HTERT RPE-1 (cell line): ENCODE measurements around the gene PGBD2.
"Not testable (repeated sequence)": the region's sequence is repeated elsewhere in the genome, so short reads cannot be mapped to it uniquely, and the experiment has no call there.

ENCODE experiments used
- in situ Hi-C: fragments of 300-500 bp; cut with MboI; formaldehyde crosslinking; loops from 4 replicates; pipeline ENCODE4 v1.14.3; 2020; ENCODE audit warnings: low sequenced_read_pairs

The PGBD2 gene

GRCh38 chr1:248906009-248906752 lies at the start of gene PGBD2:
PGBD2 (plus strand) TSS chr1:248906235; CDS start chr1:248913863, 7,628 bp downstream.
- in situ Hi-C loops, result no loop called here

GRCh38 chr1:248857201-248857600 lies 48.8 kb upstream of the PGBD2 start:
- in situ Hi-C loops, result no loop called here

DNA sequence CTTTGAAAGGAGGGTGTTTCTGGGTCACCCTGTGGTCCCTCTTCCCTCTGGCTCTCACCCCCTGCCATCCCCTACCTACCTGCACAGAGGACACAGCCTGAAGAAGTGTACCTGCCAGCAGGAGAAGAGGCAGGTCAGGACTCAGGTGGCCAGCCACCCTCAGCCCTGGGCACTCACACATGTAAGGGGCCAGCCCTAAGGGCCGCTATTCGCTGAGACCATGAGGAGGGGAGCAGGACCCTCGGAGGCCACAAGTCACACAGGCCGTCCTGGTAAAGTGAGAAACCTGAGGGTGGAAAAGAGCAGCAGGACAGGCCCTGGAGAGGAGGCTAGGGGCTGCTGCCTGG lies 48.3 kb upstream of the PGBD2 start:
- in situ Hi-C loops, result no loop called here

GRCh38 chr1:248858096-248858890 lies 47.7 kb upstream of the PGBD2 start:
- in situ Hi-C loops, result no loop called here

DNA sequence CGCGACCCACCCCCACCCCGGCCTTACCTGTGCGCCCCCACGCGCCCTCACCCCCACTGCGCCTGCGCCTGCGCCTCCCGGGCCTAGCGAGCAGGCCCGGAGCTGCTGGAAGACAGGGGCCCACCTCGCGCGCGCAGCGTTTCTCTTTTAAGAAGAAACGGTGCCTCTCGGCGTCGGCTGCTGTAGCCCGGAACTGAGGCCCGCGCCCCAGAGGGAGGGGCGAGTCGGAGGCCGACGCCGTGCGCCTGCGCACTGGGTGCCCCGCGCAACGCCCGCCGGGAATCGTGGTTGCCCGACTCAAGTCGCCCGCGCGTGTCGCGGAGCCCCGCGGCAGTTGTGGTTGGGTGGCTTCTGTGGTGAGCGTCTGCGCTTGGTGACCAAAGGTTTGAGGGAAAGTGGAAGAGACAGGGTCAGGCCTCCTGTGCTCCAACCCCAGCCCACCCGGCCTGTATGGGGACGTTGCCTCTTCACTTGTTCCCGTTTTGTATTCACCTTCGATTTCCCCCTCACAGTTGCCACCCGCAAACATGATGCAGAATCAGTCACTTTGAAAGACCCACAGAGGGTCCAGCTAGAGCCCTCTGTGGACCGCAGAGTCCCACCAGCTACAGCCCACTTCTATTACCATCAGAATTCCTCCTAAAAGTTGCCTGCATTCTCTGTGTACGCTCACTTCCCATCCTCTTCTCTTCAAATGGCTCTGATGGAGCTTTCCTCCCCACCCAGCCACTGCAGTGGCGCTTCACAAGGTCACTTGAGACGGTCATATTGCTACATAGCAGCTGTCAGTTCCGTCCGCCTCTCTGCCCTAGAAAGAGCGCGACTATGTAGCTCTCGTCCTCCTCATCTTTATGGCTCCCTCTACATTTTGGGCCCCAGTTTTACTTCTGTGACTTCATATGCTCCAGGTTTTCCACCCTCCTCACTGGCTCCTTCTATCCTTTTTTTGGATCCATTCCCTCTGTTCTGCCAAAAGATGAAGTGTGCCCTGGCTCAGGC lies 46.8 kb upstream of the PGBD2 start, which contains the start of gene ZNF692:
TSS of gene ZNF692 (minus strand) at position 195 of the 999 bp plus-strand sequence. CDS start 776 bp downstream, outside the sequence.
- in situ Hi-C loops, result no loop called here

DNA sequence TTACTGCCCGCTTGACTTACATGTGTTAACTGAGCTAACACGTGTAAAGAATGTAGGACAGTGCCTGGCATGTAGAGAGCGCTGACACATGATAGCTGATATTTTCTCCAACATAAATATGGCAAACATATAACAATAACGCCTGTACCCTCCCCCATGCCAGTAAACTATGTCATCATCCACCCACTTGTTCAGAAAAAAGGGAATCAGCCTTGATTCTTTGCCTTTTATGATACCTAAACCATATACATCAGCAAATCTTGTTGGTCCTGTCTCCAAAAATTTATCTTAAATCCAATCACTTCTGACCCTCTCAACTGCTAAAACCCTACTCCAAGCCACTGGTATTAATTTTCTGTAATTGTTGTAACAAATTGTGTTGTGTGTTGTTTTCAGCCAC lies 46.0 kb upstream of the PGBD2 start:
- in situ Hi-C loops, result no loop called here

DNA sequence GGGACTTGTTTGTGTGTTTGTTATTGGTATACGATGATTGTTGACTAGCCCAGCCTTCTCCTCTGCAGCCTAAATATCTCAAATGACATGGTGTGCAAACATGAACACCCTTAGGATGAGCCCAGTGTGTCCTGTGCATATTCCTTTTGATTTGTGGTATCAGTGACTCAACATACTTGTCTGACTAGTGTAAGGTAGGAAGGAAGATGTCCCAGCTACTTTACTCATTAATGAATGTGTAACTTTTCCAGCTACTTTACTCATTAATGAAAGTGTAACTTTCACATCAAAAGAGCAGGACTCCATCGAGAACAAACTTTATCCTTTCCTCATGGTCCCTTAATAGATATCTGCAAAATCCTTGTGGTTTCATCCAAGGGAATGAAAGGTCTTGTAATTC lies 44.4 kb upstream of the PGBD2 start:
- in situ Hi-C loops, result no loop called here

DNA sequence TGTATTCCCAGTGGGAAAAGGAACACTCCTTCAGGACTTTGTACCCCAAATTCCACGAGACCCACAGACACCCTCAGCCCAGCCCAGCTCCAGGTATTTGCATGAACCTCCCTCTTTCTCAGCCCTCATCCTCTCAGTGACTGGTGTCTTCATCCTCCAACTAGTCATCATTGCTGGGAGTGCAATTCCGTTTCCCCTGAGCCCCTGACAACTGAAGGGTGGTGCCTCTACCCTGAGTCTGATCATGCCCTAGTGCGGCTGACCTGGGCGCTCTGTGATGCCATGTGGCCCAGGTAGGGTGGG lies 43.4 kb upstream of the PGBD2 start:
- in situ Hi-C loops, result no loop called here

DNA sequence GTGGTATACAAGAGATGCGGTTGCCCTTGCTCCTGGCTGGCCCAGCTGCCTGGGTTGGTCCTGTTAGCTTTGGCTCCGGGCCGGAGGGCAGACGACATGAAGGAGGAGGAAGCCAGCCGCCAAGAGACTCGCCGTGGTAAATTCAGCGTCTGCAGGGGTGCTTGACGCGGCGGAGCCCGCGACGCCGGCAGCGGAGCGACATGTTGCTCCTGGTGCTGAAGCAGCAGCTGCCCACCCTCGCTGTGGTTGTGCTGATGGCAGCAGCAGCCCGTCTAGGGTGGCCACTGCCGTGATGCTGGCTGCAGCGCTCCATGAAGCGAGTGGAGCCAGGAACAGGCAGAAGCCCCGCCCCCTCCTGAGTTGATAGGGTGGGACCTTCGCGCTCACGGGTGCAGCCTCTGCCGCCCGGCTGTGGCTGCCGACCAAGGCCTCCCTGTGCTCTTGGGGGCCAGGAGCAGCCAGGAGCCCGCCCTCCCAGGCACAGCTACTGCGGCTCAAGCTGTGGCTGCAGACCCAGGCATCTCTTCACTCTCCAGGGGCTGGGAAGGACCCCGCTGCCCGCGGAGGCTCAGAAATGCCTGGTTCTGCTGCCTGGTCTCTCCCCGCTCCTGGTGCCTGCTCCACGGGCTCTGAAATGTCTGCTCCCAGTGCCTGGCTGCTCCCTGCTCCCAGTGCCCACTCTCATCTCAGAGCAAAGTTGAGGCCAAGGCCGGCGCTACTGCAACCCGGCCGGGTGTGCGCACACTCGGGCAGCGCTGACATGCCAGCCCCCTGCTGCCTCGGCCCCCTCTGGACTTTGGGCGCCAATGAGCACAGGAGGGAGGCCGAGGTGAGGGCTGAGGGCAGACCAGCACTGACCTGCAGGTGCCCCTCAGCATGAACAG lies 42.8 kb upstream of the PGBD2 start:
- in situ Hi-C loops, result no loop called here

DNA sequence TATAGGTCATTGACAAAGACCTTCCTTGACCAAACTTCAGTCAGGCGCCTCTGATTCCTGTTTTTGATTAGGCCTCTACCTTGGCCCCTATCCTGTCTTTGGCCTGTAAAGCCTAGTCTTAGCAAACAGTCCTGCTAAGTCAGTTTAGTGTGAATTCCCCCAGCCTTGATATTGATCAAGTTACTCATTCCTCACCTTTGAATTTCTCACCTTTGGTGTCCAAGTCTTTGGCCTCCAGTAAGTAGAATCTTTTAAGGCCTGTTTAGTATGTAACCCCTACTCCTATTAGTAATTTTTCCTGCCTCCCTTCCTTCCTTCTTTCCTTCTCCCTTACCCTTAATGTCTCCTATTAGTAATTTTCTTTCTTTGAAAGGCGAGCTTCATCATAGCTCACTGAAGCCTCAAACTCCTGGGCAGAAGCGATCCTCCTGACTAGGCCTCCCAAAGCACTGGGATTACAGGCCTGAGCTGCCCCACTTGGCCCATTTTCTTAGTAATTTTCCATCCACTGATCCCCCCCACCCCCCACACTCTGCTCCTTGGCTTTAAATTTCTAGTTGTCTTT lies 34.1 kb upstream of the PGBD2 start:
- in situ Hi-C loops, result no loop called here

- in situ Hi-C loops, result no loop called here
These were observed 33.2 kb upstream of the PGBD2 start for GRCh38 chr1:248872752-248873408.

GRCh38 chr1:248873409-248873992 lies 32.5 kb upstream of the PGBD2 start:
- in situ Hi-C loops, result no loop called here

DNA sequence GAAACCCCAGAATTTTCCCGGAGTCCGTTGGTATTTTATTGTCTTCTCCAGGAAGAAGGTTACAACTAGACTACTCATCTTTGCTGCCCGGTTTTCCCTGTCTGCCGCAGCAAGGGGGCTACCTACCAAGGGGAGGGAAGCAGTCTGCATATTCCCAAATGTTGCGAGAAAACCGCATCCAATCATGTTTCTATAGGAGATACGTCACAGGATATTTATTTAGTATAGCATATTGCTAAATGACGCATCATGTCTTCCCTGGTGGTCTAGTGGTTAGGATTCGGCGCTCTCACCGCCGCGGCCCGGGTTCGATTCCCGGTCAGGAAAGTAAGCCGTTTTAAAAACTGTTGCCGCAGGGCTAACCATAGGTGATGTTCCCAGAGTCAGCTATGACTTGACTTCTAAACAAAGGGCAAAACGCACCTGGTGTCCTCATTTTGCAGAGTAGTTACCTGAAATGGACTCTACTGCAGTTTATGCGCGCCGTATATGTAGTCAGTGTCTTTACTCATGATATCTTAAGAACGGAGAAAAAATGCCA lies 32.0 kb upstream of the PGBD2 start:
- in situ Hi-C loops, result no loop called here

DNA sequence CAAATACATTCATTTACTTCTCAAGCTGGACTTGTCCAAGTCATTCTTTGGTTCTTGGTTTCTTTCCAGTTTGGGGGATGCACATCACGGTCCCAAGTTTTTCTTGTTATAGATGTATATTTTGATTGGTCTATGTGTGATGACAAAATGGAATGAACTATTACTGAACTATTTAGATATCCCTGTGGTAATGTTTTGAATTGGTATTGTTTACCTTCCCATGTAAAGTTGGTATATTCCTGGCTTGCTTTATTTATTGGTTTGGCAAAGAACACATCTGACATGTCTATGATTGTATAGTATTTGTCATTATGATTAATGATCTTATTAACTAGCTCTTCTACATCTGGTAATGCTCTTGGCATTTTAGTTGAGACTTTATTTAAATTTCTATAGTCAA lies 24.8 kb upstream of the PGBD2 start:
- in situ Hi-C loops, result no loop called here

GRCh38 chr1:248882427-248882826 lies 23.6 kb upstream of the PGBD2 start:
- in situ Hi-C loops, result not testable (repeated sequence)

GRCh38 chr1:248884632-248885295 lies 21.3 kb upstream of the PGBD2 start:
- in situ Hi-C loops, result no loop called here

- in situ Hi-C loops, result no loop called here
These were observed 20.4 kb upstream of the PGBD2 start for GRCh38 chr1:248885646-248886045.

GRCh38 chr1:248886237-248886895 lies 19.7 kb upstream of the PGBD2 start:
- in situ Hi-C loops, result no loop called here
